Chondrocyte (in vitro differentiated cells): ENCODE data around the gene SYT17. TPM values are rescaled to one million over a fixed set of nuclear protein-coding genes. Genes with fewer than 3 reads are reported as not detected.

Experiments used
- DNase-seq: peaks from one replicate; pipeline ENCODE4 v3.0.0; 2021; ENCODE audit warnings: mixed read lengths, low spot score
- H3K27ac Mint-ChIP-seq: one replicate; pipeline ENCODE4 v1.8.0; 2021; ENCODE audit warnings: mild to moderate bottlenecking, moderate library complexity, mixed read lengths; ENCODE audit not compliant: unreplicated experiment
- H3K27me3 Mint-ChIP-seq: 2 replicates; pipeline ENCODE4 v1.8.0; 2021; ENCODE audit warnings: low read depth, mixed read lengths
- H3K36me3 Mint-ChIP-seq: 2 replicates; pipeline ENCODE4 v1.8.0; 2021; ENCODE audit warnings: low read depth, mixed read lengths
- H3K4me1 Mint-ChIP-seq: 2 replicates; pipeline ENCODE4 v1.8.0; 2021; ENCODE audit warnings: low read depth, mild to moderate bottlenecking, mixed read lengths
- H3K4me3 Mint-ChIP-seq: one replicate; pipeline ENCODE4 v1.8.0; 2021; ENCODE audit warnings: mild to moderate bottlenecking, moderate library complexity, mixed read lengths; ENCODE audit not compliant: unreplicated experiment
- H3K9me3 Mint-ChIP-seq: 2 replicates; pipeline ENCODE4 v1.8.0; 2021; ENCODE audit warnings: low read depth, mixed read lengths
- total RNA-seq: library from RNA; stranded (reverse); gene quantifications from 3 replicates; pipeline ENCODE4 v1.2.1, GENCODE V29; 2021
- TF ChIP-seq, protein P1 (sequence below): fragments of 200-600 bp; sonication (generic); IDR thresholded peaks from 2 replicates; pipeline ENCODE4 v1.5.0; 2021; ENCODE audit warnings: antibody characterized with exemption, mild to moderate bottlenecking, moderate library complexity

SYT17 gene
- total RNA-seq, 1 donor from 2014 or later: 0.97 TPM

DNA sequence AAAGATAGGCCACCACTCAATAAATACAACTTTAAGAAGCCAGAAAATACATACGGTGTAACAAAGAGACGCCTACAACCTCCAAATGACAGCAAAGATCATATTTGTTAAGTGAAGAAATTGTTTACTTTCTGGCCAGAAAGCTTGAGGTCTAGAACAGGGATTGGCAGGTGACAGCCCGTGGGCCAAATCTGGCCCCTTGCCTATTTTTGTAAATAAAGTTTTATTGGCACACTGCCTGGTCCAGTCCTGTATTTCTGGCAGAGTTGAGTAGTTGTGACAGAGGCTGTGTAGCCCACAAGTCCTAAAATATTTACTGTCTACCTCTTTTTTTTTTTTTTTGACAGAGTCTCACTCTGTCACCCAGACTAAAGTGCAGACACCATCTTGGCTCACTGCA, 114.1 kb downstream of the SYT17 start:
- no peak for DNase-seq
- H3K4me1 Mint-ChIP-seq: peaks cover 3% of the 10 kb centered on the region

DNA sequence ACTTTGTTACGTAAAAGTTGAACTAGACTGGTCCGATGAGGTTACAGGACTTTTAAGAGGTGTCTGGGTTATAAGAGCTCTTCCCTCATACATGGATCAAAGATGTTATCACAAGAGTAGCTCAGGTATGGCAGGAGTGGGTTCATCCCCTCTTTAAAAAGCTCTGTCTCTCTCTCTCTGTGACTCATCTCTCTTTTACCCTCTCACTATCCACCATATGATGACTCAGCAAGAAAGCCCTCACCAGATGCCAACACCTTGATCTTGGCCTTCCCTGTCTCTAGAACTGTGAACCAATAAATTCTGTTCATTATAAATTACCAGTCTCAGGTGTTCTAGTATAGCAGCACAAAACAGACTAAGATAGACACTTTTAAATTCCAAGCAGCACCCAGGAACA, 115.6 kb downstream of the SYT17 start:
- no peaks in the 10 kb centered on the region for H3K27me3 Mint-ChIP-seq
- H3K36me3 Mint-ChIP-seq: no peaks in the 10 kb centered on the region
- peaks cover 2% of the 10 kb centered on the region for H3K9me3 Mint-ChIP-seq
- H3K4me3 Mint-ChIP-seq: no peak overlapping the region
- TF ChIP-seq, protein P1, sequence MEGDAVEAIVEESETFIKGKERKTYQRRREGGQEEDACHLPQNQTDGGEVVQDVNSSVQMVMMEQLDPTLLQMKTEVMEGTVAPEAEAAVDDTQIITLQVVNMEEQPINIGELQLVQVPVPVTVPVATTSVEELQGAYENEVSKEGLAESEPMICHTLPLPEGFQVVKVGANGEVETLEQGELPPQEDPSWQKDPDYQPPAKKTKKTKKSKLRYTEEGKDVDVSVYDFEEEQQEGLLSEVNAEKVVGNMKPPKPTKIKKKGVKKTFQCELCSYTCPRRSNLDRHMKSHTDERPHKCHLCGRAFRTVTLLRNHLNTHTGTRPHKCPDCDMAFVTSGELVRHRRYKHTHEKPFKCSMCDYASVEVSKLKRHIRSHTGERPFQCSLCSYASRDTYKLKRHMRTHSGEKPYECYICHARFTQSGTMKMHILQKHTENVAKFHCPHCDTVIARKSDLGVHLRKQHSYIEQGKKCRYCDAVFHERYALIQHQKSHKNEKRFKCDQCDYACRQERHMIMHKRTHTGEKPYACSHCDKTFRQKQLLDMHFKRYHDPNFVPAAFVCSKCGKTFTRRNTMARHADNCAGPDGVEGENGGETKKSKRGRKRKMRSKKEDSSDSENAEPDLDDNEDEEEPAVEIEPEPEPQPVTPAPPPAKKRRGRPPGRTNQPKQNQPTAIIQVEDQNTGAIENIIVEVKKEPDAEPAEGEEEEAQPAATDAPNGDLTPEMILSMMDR: no peak
- no peak overlapping the region for H3K27ac Mint-ChIP-seq
- DNase-seq: no peak
- peaks cover 3% of the 10 kb centered on the region for H3K4me1 Mint-ChIP-seq

More for the DNA sequence above, 114.1 kb downstream of the SYT17 start:
- Mint-ChIP-seq H3K4me3 (no peak overlapping the region), H3K36me3 (no peaks in the 10 kb centered on the region), H3K9me3 (peaks cover 7% of the 10 kb centered on the region), H3K27ac (no peak overlapping the region), H3K27me3 (peaks cover 2% of the 10 kb centered on the region)
- TF ChIP-seq, protein P1: no peak

DNA sequence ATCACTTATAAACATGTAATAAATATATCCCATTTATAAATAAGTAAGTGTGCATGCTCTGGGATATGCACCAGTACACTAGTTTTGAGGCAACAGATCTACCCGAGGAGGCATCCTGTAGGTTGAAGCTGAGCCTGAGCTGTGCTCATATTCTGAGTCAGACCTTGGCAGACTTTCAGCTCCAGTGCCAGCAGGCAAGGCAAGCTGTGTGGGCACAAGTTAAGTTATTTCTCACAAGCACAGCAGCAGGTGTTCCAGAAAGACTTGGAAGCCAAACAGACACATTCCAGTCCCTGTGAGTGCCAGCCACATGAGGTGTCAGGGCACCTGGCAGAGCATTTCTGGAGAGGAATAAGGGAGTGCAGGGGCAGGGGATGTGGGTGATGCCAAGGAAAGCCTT, 116.2 kb downstream of the SYT17 start:
- Mint-ChIP-seq H3K27me3 (no peaks in the 10 kb centered on the region), H3K4me1 (peaks cover 3% of the 10 kb centered on the region), H3K27ac (no peak overlapping the region), H3K9me3 (no peaks in the 10 kb centered on the region), H3K4me3 (no peak overlapping the region), H3K36me3 (no peaks in the 10 kb centered on the region)
- no peak for DNase-seq
- TF ChIP-seq, protein P1: no peak

DNA sequence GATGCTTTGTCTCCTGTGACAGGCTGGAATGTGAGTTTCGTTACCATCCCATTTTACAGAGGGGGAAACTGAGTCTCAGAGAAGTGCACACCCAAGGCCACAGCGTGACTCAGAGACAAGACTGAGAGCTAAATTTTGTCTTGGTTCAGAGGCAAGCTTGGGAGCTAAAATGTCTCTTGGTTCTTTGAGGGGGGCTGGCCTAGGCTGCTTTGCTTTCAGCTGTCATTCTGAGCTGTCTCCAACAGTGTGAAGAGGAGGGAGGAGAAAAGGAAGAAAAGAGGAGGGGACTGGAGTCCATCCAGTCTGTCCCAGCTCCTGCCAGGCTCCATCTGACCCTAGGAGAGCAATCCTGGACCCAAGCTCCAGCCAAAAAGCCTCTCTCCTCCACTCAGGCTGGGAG, 117.4 kb downstream of the SYT17 start, which contains the start of gene CLEC19A:
CLEC19A (plus strand) TSS at position 301 of the 400 bp plus-strand sequence. CDS start 121 bp downstream, outside the sequence.
- Mint-ChIP-seq H3K9me3 (no peaks in the 10 kb centered on the region), H3K4me1 (peaks cover 3% of the 10 kb centered on the region), H3K27ac (no peak within 1 kb of the TSS), H3K4me3 (no peak within 1 kb of the TSS), H3K27me3 (peaks cover 3% of the 10 kb centered on the region), H3K36me3 (no peaks in the 10 kb centered on the region)
- TF ChIP-seq, protein P1: no peak
- no peak for DNase-seq

DNA sequence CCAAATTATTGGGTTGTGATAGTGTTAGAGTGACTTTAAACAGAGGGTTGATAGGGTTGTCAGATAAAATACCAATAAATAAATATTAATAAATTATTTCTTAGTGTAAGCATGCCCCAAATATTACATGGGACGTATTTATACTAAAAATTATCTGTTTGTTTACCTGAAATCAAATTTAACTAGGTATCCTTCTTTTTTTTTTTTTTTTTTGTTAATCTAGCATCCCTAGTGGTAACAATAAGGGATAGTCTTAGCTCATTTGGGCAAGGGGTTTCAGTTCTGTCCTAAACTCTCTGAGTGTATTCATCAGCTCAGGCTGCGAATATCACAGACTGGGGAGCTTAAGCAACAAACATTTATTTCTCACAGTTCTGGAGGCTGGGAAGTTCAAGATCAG, 118.8 kb downstream of the SYT17 start:
- no peaks in the 10 kb centered on the region for H3K36me3 Mint-ChIP-seq
- no peak overlapping the region for H3K4me3 Mint-ChIP-seq
- no peak for DNase-seq
- peaks cover 3% of the 10 kb centered on the region for H3K4me1 Mint-ChIP-seq
- H3K27ac Mint-ChIP-seq: no peak overlapping the region
- peaks cover 4% of the 10 kb centered on the region for H3K27me3 Mint-ChIP-seq
- TF ChIP-seq, protein P1: no peak
- H3K9me3 Mint-ChIP-seq: no peaks in the 10 kb centered on the region
